HCT116 (cell line): ENCODE results near the gene FEV. TPM values are rescaled to one million over a fixed set of nuclear protein-coding genes. Genes with fewer than 3 reads are reported as not detected.

Experiments used
- ATAC-seq: fragments of 200-7000 bp; cut with Tn5 transposase; 2 replicates; pipeline ENCODE4 v1.9.1; 2020; ENCODE audit warnings: mild to moderate bottlenecking, moderate library complexity
- BruUV-seq: library from RNA; stranded (reverse); fragments of 400-500 nt; replicated peaks from 2 replicates; lab custom pipeline; 2021; lab: Mats Ljungman, UMichigan
- CTCF ChIA-PET: fragments of 300-600 bp; sonication (Branson Sonifier 250); formaldehyde crosslinking; loops from one replicate; lab custom pipeline; 2021; ENCODE audit warnings: antibody characterized with exemption; lab: Charles Lee
- POLR2A ChIA-PET: fragments of 300-600, 350-600 bp; sonication (Branson Sonifier 250); formaldehyde crosslinking; loops from one replicate; lab custom pipeline; 2021; ENCODE audit warnings: antibody characterized with exemption; lab: Charles Lee
- RAD21 ChIA-PET, 2 experiments: fragments of 300-600 bp; sonication (Branson Sonifier 250); formaldehyde crosslinking; loops; one replicate each; lab custom pipeline; 2023; ENCODE audit warnings: low total read pairs in 2 of 2; ENCODE audit not compliant: uncharacterized antibody in 2 of 2, unreplicated experiment in 2 of 2, low non-redundant PET in 1 of 2; lab: Charles Lee
- DNase-seq: peaks from one replicate; pipeline ENCODE4 v3.0.0-alpha.2; 2010; ENCODE audit warnings: low read depth, low spot score
- H2AFZ ChIP-seq: fragments of 200-600 bp; shearing (Covaris generic), sonication (generic); 2 replicates; pipeline ENCODE4 v1.6.1; 2017; ENCODE audit warnings: low read depth, mixed run types, mixed read lengths, antibody characterized with exemption, low read length; ENCODE audit not compliant: poor library complexity, severe bottlenecking
- H3K27ac ChIP-seq: 2 replicates; pipeline ENCODE4 v1.5.1; 2012; ENCODE audit warnings: low read depth, low read length
- H3K27me3 ChIP-seq: fragments of 200-600 bp; sonication (generic); 2 replicates; pipeline ENCODE4 v1.6.1; 2016; ENCODE audit warnings: mixed run types, low read length, mixed read lengths; ENCODE audit not compliant: insufficient read depth
- H3K36me3 ChIP-seq, 2 experiments: fragments of 200-500 bp in 1 of 2; fragments of 200-600 bp in 1 of 2; sonication (Bioruptor generic) in 1 of 2; sonication (generic) in 1 of 2; 2 replicates each; pipeline versions ENCODE4 v1.5.1 to v1.6.1; 2014 to 2016; ENCODE audit warnings: low read length in 2 of 2, inconsistent platforms in 1 of 2, mixed read lengths in 1 of 2, mixed run types in 1 of 2; ENCODE audit not compliant: insufficient read depth in 2 of 2, control insufficient read depth in 1 of 2
- H3K4me1 ChIP-seq, 2 experiments: fragments of 200-600 bp in 1 of 2; sonication (generic) in 1 of 2; 2 replicates each; pipeline versions ENCODE4 v1.5.1 to v1.6.1; 2012 to 2017; ENCODE audit warnings: low read length in 2 of 2, inconsistent platforms in 1 of 2, mild to moderate bottlenecking in 1 of 2, mixed read lengths in 1 of 2, mixed run types in 1 of 2, moderate library complexity in 1 of 2; ENCODE audit not compliant: insufficient read depth in 2 of 2, control insufficient read depth in 1 of 2
- H3K4me2 ChIP-seq: fragments of 200-600 bp; sonication (generic); 2 replicates; pipeline ENCODE4 v1.6.1; 2017; ENCODE audit warnings: mixed run types, low read length, mixed read lengths
- H3K4me3 ChIP-seq, 2 experiments: fragments of 200-600 bp in 1 of 2; sonication (generic) in 1 of 2; replicated peaks in 1 of 2; 2 replicates each; pipeline ENCODE4 v1.5.1; 2011 to 2016; ENCODE audit warnings: low read length in 2 of 2, control low read depth in 1 of 2, low read depth in 1 of 2, mild to moderate bottlenecking in 1 of 2, mixed read lengths in 1 of 2, mixed run types in 1 of 2
- H3K79me2 ChIP-seq: fragments of 200-600 bp; sonication (generic); 2 replicates; pipeline ENCODE4 v1.6.1; 2017; ENCODE audit warnings: mild to moderate bottlenecking, mixed run types, low read length, moderate library complexity, mixed read lengths; ENCODE audit not compliant: insufficient read depth
- H3K9ac ChIP-seq: fragments of 200-600 bp; sonication (generic); 2 replicates; pipeline ENCODE4 v1.6.1; 2016; ENCODE audit warnings: low read length, mixed read lengths
- H3K9me2 ChIP-seq: fragments of 200-600 bp; sonication (generic), shearing (Covaris generic); 2 replicates; pipeline ENCODE4 v1.6.1; 2017; ENCODE audit warnings: mixed run types, mild to moderate bottlenecking, moderate library complexity; ENCODE audit not compliant: insufficient read depth
- H3K9me3 ChIP-seq, 2 experiments: fragments of 200-500 bp in 1 of 2; fragments of 200-600 bp in 1 of 2; sonication (Bioruptor generic) in 1 of 2; sonication (generic) in 1 of 2; 2 replicates each; pipeline ENCODE4 v1.6.1; 2014 to 2017; ENCODE audit warnings: low read length in 2 of 2, mixed read lengths in 2 of 2, inconsistent platforms in 1 of 2, low read depth in 1 of 2, mild to moderate bottlenecking in 1 of 2, mixed run types in 1 of 2, moderate library complexity in 1 of 2; ENCODE audit not compliant: control insufficient read depth in 1 of 2, insufficient read depth in 1 of 2
- H4K20me1 ChIP-seq: fragments of 200-600 bp; sonication (generic), shearing (Covaris generic); 2 replicates; pipeline ENCODE4 v1.6.1; 2017; ENCODE audit warnings: mixed run types, mild to moderate bottlenecking, moderate library complexity; ENCODE audit not compliant: insufficient read depth
- CBX3 ChIP-seq: IDR thresholded peaks from 2 replicates; pipeline ENCODE4 v1.6.1; 2012; ENCODE audit warnings: low read depth
- CEBPB ChIP-seq: IDR thresholded peaks from 2 replicates; pipeline ENCODE4 v1.6.1; 2012; ENCODE audit warnings: low read depth
- CTCF ChIP-seq, 3 experiments: fragments of 200-600 bp in 1 of 3; sonication (generic) in 1 of 3; IDR thresholded peaks in 2 of 3; conservative IDR thresholded peaks in 1 of 3; 2 replicates each; pipeline ENCODE4 v1.5.1; 2012 to 2017; ENCODE audit warnings: low read depth in 2 of 3, low read length in 2 of 3, antibody characterized with exemption in 1 of 3, borderline replicate concordance in 1 of 3, control low read depth in 1 of 3, mild to moderate bottlenecking in 1 of 3, mixed read lengths in 1 of 3, mixed run types in 1 of 3, moderate library complexity in 1 of 3; ENCODE audit not compliant: insufficient read depth in 1 of 3
- EGR1 ChIP-seq: IDR thresholded peaks from 2 replicates; pipeline ENCODE4 v1.6.1; 2012; ENCODE audit warnings: low read depth
- ELF1 ChIP-seq: IDR thresholded peaks from 2 replicates; pipeline ENCODE4 v1.6.1; 2012; ENCODE audit warnings: low read depth, borderline replicate concordance
- POLR2AphosphoS5 ChIP-seq: IDR thresholded peaks from 2 replicates; pipeline ENCODE4 v1.6.1; 2011; ENCODE audit warnings: mild to moderate bottlenecking, low read depth, low read length, moderate library complexity
- SP1 ChIP-seq: IDR thresholded peaks from 2 replicates; pipeline ENCODE4 v1.6.1; 2012; ENCODE audit warnings: low read depth
- SRF ChIP-seq: IDR thresholded peaks from 2 replicates; pipeline ENCODE4 v1.6.1; 2012; ENCODE audit warnings: low read depth
- TCF7L2 ChIP-seq: IDR thresholded peaks from 2 replicates; pipeline ENCODE4 v1.7.0; 2011; ENCODE audit warnings: borderline replicate concordance, inconsistent platforms; ENCODE audit not compliant: insufficient read depth, insufficient read length; ENCODE audit errors: extremely low read depth
- ZFX ChIP-seq: fragments of 450-650 bp; IDR thresholded peaks from 2 replicates; pipeline ENCODE4 v1.6.1; 2017
- intact Hi-C: fragments of 100-400 bp; cut with micrococcal nuclease; formaldehyde crosslinking; loops from 2 replicates; pipeline ENCODE4 v1.10.0; 2022
- total RNA-seq: library from RNA; stranded (reverse); gene quantifications from one replicate; pipeline ENCODE4 v1.2.1, GENCODE V29; 2021; ENCODE audit not compliant: unreplicated experiment
- TF ChIP-seq, protein P1 (sequence below): IDR thresholded peaks from 2 replicates; pipeline ENCODE4 v1.6.1; 2012

The FEV gene
- total RNA-seq, 1 experiment from 2014 or later: not detected

DNA sequence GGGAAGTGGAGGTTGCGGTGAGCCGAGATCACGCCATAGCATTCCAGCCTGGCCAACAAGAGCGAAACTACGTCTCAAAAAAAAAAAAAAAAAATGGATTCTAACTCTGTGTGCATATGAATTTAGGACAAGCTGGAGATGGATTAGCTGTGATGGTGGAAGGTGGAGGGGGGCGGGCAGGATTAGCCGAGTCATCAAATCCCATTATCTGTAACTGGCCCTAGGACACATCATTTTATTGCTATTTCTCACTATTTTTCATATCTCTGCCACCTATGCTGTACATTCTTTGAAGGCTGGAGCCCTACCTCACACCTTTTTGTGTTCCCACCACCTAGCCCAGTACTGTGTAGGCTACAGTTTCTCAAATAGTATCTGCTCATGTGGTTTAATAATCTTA is 32.8 kb downstream of the FEV start (continued):
- TF ChIP-seq CTCF (IDR thresholded peaks at IDR 0.05 in 2 of 3, conservative IDR thresholded peaks at IDR 0.05 in 1 of 3; ENCODE audit: borderline replicate concordance in 1 of 3, insufficient read depth in 1 of 3, low read depth in 2 of 3, low read length in 2 of 3): no peak
- TF ChIP-seq CEBPB: no peak
- no peak for TF ChIP-seq SP1
- TF ChIP-seq POLR2AphosphoS5: no peak
- no peak for TF ChIP-seq EGR1
- TF ChIP-seq ZFX: no peak
- TF ChIP-seq CBX3: no peak
- no peak for TF ChIP-seq ELF1
- no peak for TF ChIP-seq TCF7L2
- TF ChIP-seq SRF: no peak

DNA sequence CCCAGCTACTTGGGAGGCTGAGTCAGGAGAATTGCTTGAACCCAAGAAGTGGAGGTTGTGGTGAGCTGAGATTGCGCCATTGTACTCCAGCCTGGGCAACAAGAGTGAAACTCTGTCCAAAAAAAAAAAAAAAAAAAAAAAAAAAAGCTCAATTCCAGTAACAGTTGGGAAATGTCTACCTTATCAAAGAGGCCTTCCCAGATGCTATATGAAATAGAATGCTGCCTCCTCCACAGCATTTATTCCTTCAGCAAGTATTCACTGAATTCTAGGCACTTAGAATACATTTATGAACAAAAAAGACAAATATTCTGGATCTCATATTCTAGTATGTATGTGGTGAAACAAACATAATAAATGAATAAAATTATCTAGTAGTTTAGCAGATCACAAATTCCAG is 38.4 kb downstream of the FEV start:
- Histone ChIP-seq H3K9me3 (no peaks in the 10 kb centered on the region), H3K4me3 (no peak overlapping the region), H3K9me2 (no peaks in the 10 kb centered on the region), H4K20me1 (no peaks in the 10 kb centered on the region), H3K4me1 (no peaks in the 10 kb centered on the region), H3K79me2 (no peaks in the 10 kb centered on the region), H3K9ac (no peak overlapping the region), H3K27ac (no peak overlapping the region), H2AFZ (no peak overlapping the region), H3K36me3 (no peaks in the 10 kb centered on the region), H3K27me3 (no peaks in the 10 kb centered on the region), H3K4me2 (no peak overlapping the region)
- ATAC-seq (no peak), DNase-seq (no peak)
- CTCF ChIA-PET: no interaction called here
- POLR2A ChIA-PET: no interaction called here
- intact Hi-C loops: no loop called here
- RAD21 ChIA-PET: no interaction called here
- BruUV-seq: no TSS peak
- TF ChIP-seq, protein P1, sequence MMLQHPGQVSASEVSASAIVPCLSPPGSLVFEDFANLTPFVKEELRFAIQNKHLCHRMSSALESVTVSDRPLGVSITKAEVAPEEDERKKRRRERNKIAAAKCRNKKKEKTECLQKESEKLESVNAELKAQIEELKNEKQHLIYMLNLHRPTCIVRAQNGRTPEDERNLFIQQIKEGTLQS: no peak
- TF ChIP-seq POLR2AphosphoS5 (no peak), CTCF (IDR thresholded peaks at IDR 0.05 in 2 of 3, conservative IDR thresholded peaks at IDR 0.05 in 1 of 3; ENCODE audit: borderline replicate concordance in 1 of 3, insufficient read depth in 1 of 3, low read depth in 2 of 3, low read length in 2 of 3) (no peak), SRF (no peak)
